HT1080 (cell line): ENCODE measurements around the gene GLRA2. TPM values are rescaled to one million over a fixed set of nuclear protein-coding genes. Genes with fewer than 3 reads are reported as not detected.
"Not testable (repeated sequence)": the region's sequence is repeated elsewhere in the genome, so short reads cannot be mapped to it uniquely, and the experiment has no call there.

Experiments used
- DNase-seq: peaks from one replicate; pipeline ENCODE4 v3.0.0-alpha.2; 2015; ENCODE audit warnings: low read depth
- total RNA-seq: library from RNA; depleted of rRNA; stranded (reverse); fragments of >200 nt; shearing (Covaris generic); gene quantifications from 2 replicates; pipeline ENCODE4 v1.2.3, GENCODE V29; 2014

Gene GLRA2
- total RNA-seq, 1 experiment from 2014 or later: not detected

- no peak for DNase-seq
These were observed 61.5 kb downstream of the GLRA2 start for GRCh38 chrX:14590693-14591424.

GRCh38 chrX:14591976-14592375 lies 62.6 kb downstream of the GLRA2 start:
- DNase-seq: peak; percentile 0

- DNase-seq: no peak
These were observed 65.2 kb downstream of the GLRA2 start for GRCh38 chrX:14594521-14594920.

GRCh38 chrX:14598330-14598729 lies 69.0 kb downstream of the GLRA2 start:
- DNase-seq: no peak

- DNase-seq: no peak
These were observed 78.2 kb downstream of the GLRA2 start for GRCh38 chrX:14607446-14607985.

GRCh38 chrX:14612450-14612849 lies 83.1 kb downstream of the GLRA2 start:
- DNase-seq: not testable (repeated sequence)

- no peak for DNase-seq
These were observed 87.0 kb downstream of the GLRA2 start for GRCh38 chrX:14616301-14616700.

- DNase-seq: no peak
These were observed 87.5 kb downstream of the GLRA2 start for GRCh38 chrX:14616836-14617235.

GRCh38 chrX:14618177-14618965 lies 89.0 kb downstream of the GLRA2 start:
- DNase-seq: no peak

GRCh38 chrX:14630733-14631132 lies 101.4 kb downstream of the GLRA2 start:
- peak; percentile 1 for DNase-seq

GRCh38 chrX:14641681-14642655 lies 112.6 kb downstream of the GLRA2 start:
- no peak for DNase-seq

- no peak for DNase-seq
These were observed 131.6 kb downstream of the GLRA2 start for GRCh38 chrX:14660970-14661369.

GRCh38 chrX:14670819-14671218 lies 141.5 kb downstream of the GLRA2 start:
- DNase-seq: no peak

- DNase-seq: no peak
These were observed 143.4 kb downstream of the GLRA2 start for GRCh38 chrX:14672611-14673172.

GRCh38 chrX:14673236-14673635 lies 143.9 kb downstream of the GLRA2 start:
- DNase-seq: no peak

GRCh38 chrX:14673764-14674163 lies 144.4 kb downstream of the GLRA2 start:
- DNase-seq: peak; percentile 84

- DNase-seq: no peak
These were observed 146.2 kb downstream of the GLRA2 start for GRCh38 chrX:14675500-14675899.

GRCh38 chrX:14676431-14676830 lies 147.1 kb downstream of the GLRA2 start:
- peak; percentile 12 for DNase-seq

GRCh38 chrX:14688331-14688730 lies 159.0 kb downstream of the GLRA2 start:
- not testable (repeated sequence) for DNase-seq

- DNase-seq: no peak
These were observed 161.2 kb downstream of the GLRA2 start for GRCh38 chrX:14690553-14690952.

GRCh38 chrX:14694611-14695010 lies 165.3 kb downstream of the GLRA2 start:
- DNase-seq: peak; percentile 0
